Hepatocyte (in vitro differentiated cells): Measurements from ENCODE around the gene MOCS1. TPM values are rescaled to one million over a fixed set of nuclear protein-coding genes. Genes with fewer than 3 reads are reported as not detected.
A peak's percentile ranks its signal among the peaks of the same experiment; 100 is the strongest.

ENCODE experiments used
- DNase-seq: peaks from one replicate; pipeline ENCODE4 v3.0.0-alpha.2; 2016; ENCODE audit warnings: low spot score
- H2AFZ ChIP-seq: fragments of 200-600 bp; sonication (generic); 2 replicates; pipeline ENCODE4 v1.6.0; 2016; ENCODE audit warnings: antibody characterized with exemption, mild to moderate bottlenecking
- H3K27ac ChIP-seq: fragments of 200-600 bp; sonication (generic); 2 replicates; pipeline ENCODE4 v1.5.1; 2016; ENCODE audit warnings: mild to moderate bottlenecking
- H3K27me3 ChIP-seq: fragments of 200-600 bp; sonication (generic); 2 replicates; pipeline ENCODE4 v1.6.1; 2016
- H3K36me3 ChIP-seq: fragments of 200-600 bp; sonication (generic); replicated peaks from 2 replicates; pipeline ENCODE4 v1.5.1; 2016; ENCODE audit warnings: low read depth; ENCODE audit not compliant: insufficient read depth
- H3K4me1 ChIP-seq: fragments of 200-600 bp; sonication (generic); 2 replicates; pipeline ENCODE4 v1.5.1; 2016; ENCODE audit warnings: mild to moderate bottlenecking, moderate library complexity; ENCODE audit not compliant: insufficient read depth
- H3K4me2 ChIP-seq: fragments of 200-600 bp; sonication (generic); 2 replicates; pipeline ENCODE4 v1.6.0; 2016
- H3K4me3 ChIP-seq: fragments of 200-600 bp; sonication (generic); 2 replicates; pipeline ENCODE4 v1.5.1; 2016; ENCODE audit warnings: mild to moderate bottlenecking
- H3K79me2 ChIP-seq: fragments of 200-600 bp; sonication (generic); 2 replicates; pipeline ENCODE4 v1.6.0; 2017; ENCODE audit warnings: mild to moderate bottlenecking
- H3K9me2 ChIP-seq: fragments of 200-600 bp; sonication (generic); replicated peaks from 2 replicates; pipeline ENCODE4 v1.6.0; 2017; ENCODE audit warnings: mild to moderate bottlenecking; ENCODE audit not compliant: insufficient read depth
- H3K9me3 ChIP-seq: fragments of 200-600 bp; sonication (generic); 2 replicates; pipeline ENCODE4 v1.5.1; 2016; ENCODE audit warnings: low read depth, mild to moderate bottlenecking
- H4K20me1 ChIP-seq: fragments of 200-600 bp; sonication (generic); 2 replicates; pipeline ENCODE4 v1.6.0; 2016; ENCODE audit warnings: mild to moderate bottlenecking; ENCODE audit not compliant: insufficient read depth, poor library complexity, severe bottlenecking
- EZH2 ChIP-seq: fragments of 200-600 bp; sonication (generic); IDR thresholded peaks from 2 replicates; pipeline ENCODE4 v1.6.1; 2016; ENCODE audit warnings: antibody characterized with exemption, mild to moderate bottlenecking, borderline replicate concordance
- EZH2phosphoT487 ChIP-seq: fragments of 200-600 bp; sonication (generic); IDR thresholded peaks from one replicate; pipeline ENCODE4 v1.6.1; 2018; ENCODE audit warnings: antibody characterized with exemption, mild to moderate bottlenecking, low read depth, moderate library complexity; ENCODE audit not compliant: unreplicated experiment, severe bottlenecking
- WGBS: methylation state at CpG from one replicate; pipeline ENCODE4 v1.1.6; 2016; ENCODE audit warnings: low lambda C conversion rate; ENCODE audit errors: missing lambda C conversion rate; 5-methylcytosine and 5-hydroxymethylcytosine counted together
- polyA plus RNA-seq: library from polyadenylated mRNA; unstranded; fragments of >200 nt; fragmentation: Nextera tagmentation; extraction: Ambion mirVana; gene quantifications from 2 replicates; pipeline ENCODE4 v1.2.1, GENCODE V29; 2016
- total RNA-seq: library from RNA; depleted of rRNA; stranded (reverse); fragments of >200 nt; gene quantifications from 2 replicates; pipeline ENCODE4 v1.2.3, GENCODE V29; 2014
- TF ChIP-seq, protein P1 (sequence below): fragments of 200-600 bp; sonication (generic); IDR thresholded peaks from 2 replicates; pipeline ENCODE4 v1.5.1; 2016; ENCODE audit warnings: antibody characterized with exemption, mild to moderate bottlenecking; ENCODE audit not compliant: poor library complexity

Gene MOCS1
- total and polyA plus RNA-seq, 2 experiments from 2014 or later: 10.7 to 13.4 TPM

DNA sequence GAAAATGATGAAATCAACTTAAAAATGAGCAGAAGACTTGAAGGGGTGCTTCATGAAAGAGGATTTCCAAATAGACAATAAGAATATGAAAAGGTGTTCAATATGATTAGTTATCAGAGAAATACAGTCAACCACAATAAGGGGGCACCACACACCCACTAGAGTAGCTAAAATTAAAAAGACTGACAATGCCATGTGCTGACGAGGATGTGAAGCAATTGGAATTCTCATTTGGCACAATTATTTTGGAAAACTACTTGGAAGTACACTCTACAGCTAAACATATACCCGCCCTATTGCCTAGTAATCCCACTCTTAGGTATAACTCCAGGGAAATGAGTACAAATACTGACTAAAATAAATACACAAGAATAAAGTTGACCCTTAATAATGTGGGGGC, 45.0 kb downstream of the MOCS1 start:
- TF ChIP-seq, protein P1, sequence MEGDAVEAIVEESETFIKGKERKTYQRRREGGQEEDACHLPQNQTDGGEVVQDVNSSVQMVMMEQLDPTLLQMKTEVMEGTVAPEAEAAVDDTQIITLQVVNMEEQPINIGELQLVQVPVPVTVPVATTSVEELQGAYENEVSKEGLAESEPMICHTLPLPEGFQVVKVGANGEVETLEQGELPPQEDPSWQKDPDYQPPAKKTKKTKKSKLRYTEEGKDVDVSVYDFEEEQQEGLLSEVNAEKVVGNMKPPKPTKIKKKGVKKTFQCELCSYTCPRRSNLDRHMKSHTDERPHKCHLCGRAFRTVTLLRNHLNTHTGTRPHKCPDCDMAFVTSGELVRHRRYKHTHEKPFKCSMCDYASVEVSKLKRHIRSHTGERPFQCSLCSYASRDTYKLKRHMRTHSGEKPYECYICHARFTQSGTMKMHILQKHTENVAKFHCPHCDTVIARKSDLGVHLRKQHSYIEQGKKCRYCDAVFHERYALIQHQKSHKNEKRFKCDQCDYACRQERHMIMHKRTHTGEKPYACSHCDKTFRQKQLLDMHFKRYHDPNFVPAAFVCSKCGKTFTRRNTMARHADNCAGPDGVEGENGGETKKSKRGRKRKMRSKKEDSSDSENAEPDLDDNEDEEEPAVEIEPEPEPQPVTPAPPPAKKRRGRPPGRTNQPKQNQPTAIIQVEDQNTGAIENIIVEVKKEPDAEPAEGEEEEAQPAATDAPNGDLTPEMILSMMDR: no peak
- TF ChIP-seq EZH2: no peak
- no peak for TF ChIP-seq EZH2phosphoT487
- Histone ChIP-seq H4K20me1 (no peaks in the 10 kb centered on the region), H3K9me2 (no peaks in the 10 kb centered on the region), H3K79me2 (no peaks in the 10 kb centered on the region), H3K4me3 (no peak overlapping the region), H3K36me3 (no peaks in the 10 kb centered on the region), H3K9me3 (no peaks in the 10 kb centered on the region), H3K27ac (no peak overlapping the region), H2AFZ (no peak overlapping the region), H3K4me2 (no peak overlapping the region), H3K27me3 (no peaks in the 10 kb centered on the region), H3K4me1 (peaks cover 17% of the 10 kb centered on the region)
- DNase-seq: no peak
- WGBS: 98% methylated on average over 2 of the region's 2 CpGs

DNA sequence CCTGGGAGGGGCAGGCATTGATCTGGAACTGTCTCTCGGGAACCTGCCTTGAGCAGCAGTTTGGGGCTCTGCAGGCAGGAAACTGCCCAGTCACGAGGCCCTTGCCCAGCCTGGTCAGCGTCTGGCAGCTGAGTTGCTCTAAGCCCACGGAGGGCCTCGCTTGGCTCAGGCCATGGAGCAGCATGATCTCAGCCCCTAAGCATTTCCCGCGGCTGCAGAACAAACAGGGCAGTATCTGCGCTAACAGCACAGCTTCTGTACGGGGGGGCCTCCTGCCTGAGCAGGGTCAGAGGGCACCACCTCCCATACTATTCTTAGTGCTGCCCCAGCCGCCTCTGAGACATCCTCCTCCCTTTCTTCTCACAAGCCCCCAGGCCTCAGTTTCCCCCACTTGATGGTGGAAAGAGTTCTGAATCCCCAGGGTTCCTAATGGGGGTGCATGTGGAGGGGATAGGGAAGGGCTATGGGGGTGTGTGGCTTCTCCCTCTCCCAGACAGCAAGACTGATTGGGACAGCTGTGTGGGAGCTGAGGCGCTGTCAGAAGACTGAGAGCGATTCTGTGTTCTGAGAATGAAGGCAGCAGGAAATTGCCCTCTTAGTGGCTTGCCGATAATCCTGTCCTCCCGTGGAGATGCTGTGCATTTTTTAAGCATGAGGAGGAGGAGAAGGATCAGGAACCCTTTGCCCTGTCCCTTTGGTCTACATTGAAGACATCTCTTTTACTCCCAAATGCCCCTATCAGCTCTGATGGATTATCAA, 46.4 kb downstream of the MOCS1 start:
- Histone ChIP-seq H3K4me2 (peak overlapping the region; percentile 56), H3K27ac (peak overlapping the region; percentile 81)

DNA sequence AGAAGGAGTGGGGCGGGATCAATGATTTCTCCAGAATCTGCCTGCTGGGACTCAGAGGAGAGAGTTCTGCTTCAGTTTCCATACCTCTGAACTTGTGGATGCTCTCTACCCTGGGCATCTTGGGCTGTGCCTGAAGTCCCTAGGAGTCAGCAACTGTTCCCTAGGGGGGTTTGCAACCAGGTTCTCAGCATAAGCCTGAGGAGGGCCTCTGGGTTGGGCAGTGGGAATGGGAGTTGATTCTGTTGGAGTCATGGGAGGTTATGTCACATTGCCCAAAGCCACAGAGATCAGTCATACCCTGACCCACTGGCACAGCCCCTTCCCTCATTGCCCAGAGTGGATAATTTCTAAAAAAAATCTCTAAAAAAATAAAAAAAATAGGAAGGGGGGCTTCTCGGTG, 47.4 kb downstream of the MOCS1 start:
- peak overlapping the region; percentile 77 for H3K27ac ChIP-seq
- no peaks in the 10 kb centered on the region for H3K27me3 ChIP-seq
- WGBS: 50% methylated on average over 2 of the region's 2 CpGs
- TF ChIP-seq, protein P1: no peak
- TF ChIP-seq EZH2phosphoT487 (no peak), EZH2 (no peak)
- DNase-seq: no peak
- H3K79me2 ChIP-seq: no peaks in the 10 kb centered on the region
- no peaks in the 10 kb centered on the region for H3K36me3 ChIP-seq
- no peaks in the 10 kb centered on the region for H3K9me3 ChIP-seq
- H3K4me1 ChIP-seq: peaks cover 19% of the 10 kb centered on the region
- no peak overlapping the region for H2AFZ ChIP-seq
- no peak overlapping the region for H3K4me2 ChIP-seq
- no peak overlapping the region for H3K4me3 ChIP-seq
- H3K9me2 ChIP-seq: no peaks in the 10 kb centered on the region
- no peaks in the 10 kb centered on the region for H4K20me1 ChIP-seq

More for the DNA sequence above, 46.4 kb downstream of the MOCS1 start:
- Histone ChIP-seq H2AFZ (no peak overlapping the region), H3K4me1 (peaks cover 17% of the 10 kb centered on the region), H3K9me2 (no peaks in the 10 kb centered on the region), H3K36me3 (no peaks in the 10 kb centered on the region), H3K27me3 (no peaks in the 10 kb centered on the region), H3K79me2 (no peaks in the 10 kb centered on the region), H3K4me3 (no peak overlapping the region), H3K9me3 (no peaks in the 10 kb centered on the region), H4K20me1 (no peaks in the 10 kb centered on the region)
- peak; percentile 86 for DNase-seq
- WGBS: 28% methylated on average over 14 of the region's 14 CpGs
- no peak for TF ChIP-seq EZH2
- no peak for TF ChIP-seq EZH2phosphoT487
- TF ChIP-seq, protein P1: no peak
